Measurements from ENCODE around the gene BBOF1. TPM values are rescaled to one million over a fixed set of nuclear protein-coding genes. Genes with fewer than 3 reads are reported as not detected.
A peak's percentile ranks its signal among the peaks of the same experiment; 100 is the strongest.

The BBOF1 gene
- total and polyA plus RNA-seq, 4 experiments from 2014 or later: 1.8 to 2.6 (median 2.5) TPM

DNA sequence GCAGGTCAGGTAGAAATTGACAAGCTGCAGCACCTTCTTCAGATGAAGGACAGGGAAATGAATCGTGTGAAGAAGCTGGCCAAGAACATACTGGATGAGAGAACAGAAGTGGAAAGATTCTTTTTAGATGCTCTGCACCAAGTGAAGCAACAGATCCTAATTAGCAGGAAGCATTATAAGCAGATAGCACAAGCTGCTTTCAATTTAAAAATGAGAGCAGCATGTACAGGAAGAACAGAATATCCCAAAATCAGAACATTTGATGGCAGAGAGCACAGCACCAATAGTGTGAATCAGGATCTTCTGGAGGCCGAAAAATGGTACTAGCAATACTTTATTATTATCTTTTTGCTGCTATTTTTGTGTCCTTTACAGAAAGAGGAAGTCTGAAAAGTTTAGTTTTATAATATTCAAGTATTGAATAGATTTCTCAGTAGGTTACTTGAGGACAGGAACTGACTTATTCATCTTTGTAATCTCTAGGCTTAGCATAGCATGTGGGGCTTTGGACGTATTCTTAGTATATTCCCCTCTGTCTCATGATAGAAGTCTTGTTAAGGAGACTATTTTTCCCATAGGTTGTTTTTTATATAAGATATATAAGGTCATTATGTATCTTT lies 30.8 kb downstream of the BBOF1 start:
- intact Hi-C loops (cut with micrococcal nuclease): no loop called here

DNA sequence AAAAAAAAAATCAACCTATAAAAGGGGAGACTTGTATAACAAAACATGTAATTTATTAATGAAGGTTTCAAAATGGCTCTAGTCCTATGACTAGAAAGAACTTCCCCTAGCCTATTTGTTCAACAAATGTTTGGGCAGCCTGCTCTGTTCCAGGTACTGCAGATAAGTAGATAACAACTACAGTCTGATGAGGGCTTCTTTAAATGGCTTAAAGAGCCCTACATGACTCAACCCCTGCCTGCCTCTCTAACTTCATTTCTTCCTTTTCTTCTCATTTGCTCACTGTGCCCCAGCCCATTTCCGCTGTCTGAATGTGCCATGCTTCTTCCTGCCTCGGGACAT lies 43.6 kb downstream of the BBOF1 start:
- H3K4me3 ChIP-seq (ENCODE audit: low read length in 2 of 2): no peak overlapping the region
- ChIA-PET POLR2A (ENCODE audit: partially characterized antibody) (no interaction called here), CTCF (ENCODE audit: partially characterized antibody) (no interaction called here)
- H3K27me3 ChIP-seq (ENCODE audit: insufficient read depth, low read length): no peaks in the 10 kb centered on the region
- Mint-ChIP-seq H3K9me3 (no peaks in the 10 kb centered on the region), H3K27me3 (no peaks in the 10 kb centered on the region), H3K36me3 (peaks cover 52 to 53% of the 10 kb centered on the region in 2 donors), H3K4me1 (no peaks in the 10 kb centered on the region), H3K27ac (peak overlapping the region in 1 of 7 donors; percentile 48), H3K4me3 (no peak overlapping the region)
- H3K36me3 ChIP-seq (ENCODE audit: insufficient read depth, low read length): peaks cover 23% of the 10 kb centered on the region
- DNase-seq: no peak
- H3K27ac ChIP-seq (ENCODE audit: low read depth, low read length): no peak overlapping the region
- H3K9me3 ChIP-seq (ENCODE audit: control insufficient read depth in 1 of 2, low read length in 2 of 2): no peaks in the 10 kb centered on the region
- intact Hi-C loops (cut with micrococcal nuclease): no loop called here
- H3K4me1 ChIP-seq (ENCODE audit: insufficient read depth, low read length): no peaks in the 10 kb centered on the region

More for the DNA sequence above, 30.8 kb downstream of the BBOF1 start:
- no peaks in the 10 kb centered on the region for H3K27me3 ChIP-seq (ENCODE audit: insufficient read depth, low read length)
- CTCF ChIA-PET (ENCODE audit: partially characterized antibody): no interaction called here
- Mint-ChIP-seq H3K36me3 (peaks cover 0 to 2% of the 10 kb centered on the region in 2 donors), H3K27me3 (no peaks in the 10 kb centered on the region), H3K9me3 (no peaks in the 10 kb centered on the region), H3K27ac (peak overlapping the region in 1 of 7 donors; percentile 36), H3K4me1 (no peaks in the 10 kb centered on the region), H3K4me3 (no peak overlapping the region)
- no peaks in the 10 kb centered on the region for H3K9me3 ChIP-seq (ENCODE audit: control insufficient read depth in 1 of 2, low read length in 2 of 2)
- H3K27ac ChIP-seq (ENCODE audit: low read depth, low read length): no peak overlapping the region
- no peaks in the 10 kb centered on the region for H3K36me3 ChIP-seq (ENCODE audit: insufficient read depth, low read length)
- POLR2A ChIA-PET (ENCODE audit: partially characterized antibody): no interaction called here
- no peak for DNase-seq
- no peaks in the 10 kb centered on the region for H3K4me1 ChIP-seq (ENCODE audit: insufficient read depth, low read length)
- H3K4me3 ChIP-seq (ENCODE audit: low read length in 2 of 2): no peak overlapping the region

DNA sequence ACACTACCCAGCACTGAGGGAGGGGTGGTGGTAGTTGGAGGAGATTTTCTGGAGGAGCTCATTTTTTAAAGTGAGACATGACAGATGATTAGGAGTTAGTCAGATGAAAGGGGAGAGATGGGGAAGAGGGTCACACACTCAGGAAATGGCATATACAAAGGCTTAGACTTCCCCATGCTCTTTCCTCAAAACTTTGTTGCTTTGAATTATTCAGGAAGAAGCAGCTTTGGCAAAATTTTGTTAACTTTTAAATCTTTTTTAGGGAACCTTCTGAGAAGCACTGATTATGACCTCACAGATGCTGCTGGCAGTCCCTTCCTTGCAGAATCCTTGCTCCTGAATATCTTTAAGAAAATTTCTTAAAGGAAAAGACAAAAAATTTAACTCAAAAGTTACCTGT lies 45.3 kb downstream of the BBOF1 start:
- peaks cover 51 to 57% of the 10 kb centered on the region in 2 donors for H3K36me3 Mint-ChIP-seq
- intact Hi-C loops (cut with micrococcal nuclease): no loop called here
- Histone ChIP-seq H3K27me3 (ENCODE audit: insufficient read depth, low read length) (no peaks in the 10 kb centered on the region), H3K36me3 (ENCODE audit: insufficient read depth, low read length) (peaks cover 23% of the 10 kb centered on the region), H3K4me3 (ENCODE audit: low read length in 2 of 2) (no peak overlapping the region), H3K4me1 (ENCODE audit: insufficient read depth, low read length) (no peaks in the 10 kb centered on the region), H3K27ac (ENCODE audit: low read depth, low read length) (no peak overlapping the region), H3K9me3 (ENCODE audit: control insufficient read depth in 1 of 2, low read length in 2 of 2) (no peaks in the 10 kb centered on the region)
- no peaks in the 10 kb centered on the region for H3K4me1 Mint-ChIP-seq
- H3K27me3 Mint-ChIP-seq: no peaks in the 10 kb centered on the region
- DNase-seq: no peak
- no peak overlapping the region for H3K4me3 Mint-ChIP-seq
- peak overlapping the region in 1 of 7 donors; percentile 47 for H3K27ac Mint-ChIP-seq
- no peaks in the 10 kb centered on the region for H3K9me3 Mint-ChIP-seq
- POLR2A ChIA-PET (ENCODE audit: partially characterized antibody): no interaction called here
- CTCF ChIA-PET (ENCODE audit: partially characterized antibody): no interaction called here

DNA sequence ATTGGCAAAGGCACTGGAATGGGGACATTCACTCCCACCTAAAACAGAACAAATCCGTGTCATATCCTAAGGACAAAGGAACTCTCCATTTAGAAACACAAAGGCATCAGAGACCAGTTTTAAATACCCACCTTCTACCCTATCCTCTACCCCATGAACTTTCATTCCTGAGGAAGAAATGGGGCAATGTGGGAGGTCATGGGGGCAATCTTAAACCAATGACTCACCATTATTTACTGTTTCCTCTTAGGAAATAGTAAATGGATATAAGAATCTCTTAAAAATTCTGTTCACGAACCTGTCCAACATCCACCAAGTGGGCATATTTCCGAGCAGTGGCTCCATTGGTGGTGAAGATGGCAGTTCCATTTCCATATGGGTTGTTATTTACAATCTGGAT lies 45.7 kb downstream of the BBOF1 start:
- CTCF ChIA-PET (ENCODE audit: partially characterized antibody): no interaction called here
- no peaks in the 10 kb centered on the region for H3K9me3 Mint-ChIP-seq

DNA sequence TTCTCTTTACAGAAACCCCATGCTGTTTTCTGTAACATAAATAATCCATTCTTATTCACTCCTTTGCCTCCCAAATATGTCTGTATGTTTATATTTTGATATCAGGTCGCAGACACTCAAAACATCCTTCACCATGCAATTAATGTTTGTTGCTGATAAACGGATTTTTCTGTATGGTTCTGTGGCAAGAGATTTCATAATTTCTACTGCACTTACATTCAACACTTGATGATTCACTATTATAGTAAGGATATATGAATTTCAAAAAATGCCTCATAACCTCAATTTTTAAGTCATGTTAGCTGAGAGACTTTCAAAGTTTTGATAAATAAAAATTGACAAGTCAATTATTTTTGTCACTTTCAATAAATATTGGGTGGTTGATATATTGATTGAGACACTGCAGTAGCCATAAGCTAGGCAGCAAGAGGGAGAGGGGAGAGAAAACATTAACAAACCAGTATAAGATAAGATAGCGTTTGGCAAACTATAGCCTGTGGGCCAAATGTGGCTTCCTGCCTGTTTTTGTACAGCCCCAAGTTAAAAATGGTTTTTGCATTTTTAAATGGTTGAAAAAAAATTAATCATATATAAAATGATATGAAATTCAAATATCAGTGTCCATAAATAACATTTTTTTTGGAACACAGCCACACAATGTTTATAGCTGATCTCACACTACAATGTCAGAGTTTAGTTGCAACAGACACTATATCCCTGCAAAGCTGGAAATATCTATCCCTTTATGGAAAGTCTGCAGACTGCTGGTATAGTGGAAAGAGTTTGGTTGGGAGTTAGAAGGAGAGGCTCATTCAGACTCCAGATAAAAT lies 46.8 kb downstream of the BBOF1 start:
- ChIA-PET POLR2A (ENCODE audit: partially characterized antibody) (no interaction called here), CTCF (ENCODE audit: partially characterized antibody) (no interaction called here)
- H3K4me3 Mint-ChIP-seq: no peak overlapping the region
- H3K27me3 Mint-ChIP-seq: no peaks in the 10 kb centered on the region
- H3K27me3 ChIP-seq (ENCODE audit: insufficient read depth, low read length): no peaks in the 10 kb centered on the region
- no peaks in the 10 kb centered on the region for H3K4me1 ChIP-seq (ENCODE audit: insufficient read depth, low read length)
- H3K36me3 Mint-ChIP-seq: peaks cover 41 to 53% of the 10 kb centered on the region in 2 donors
- DNase-seq: no peak
- H3K9me3 Mint-ChIP-seq: no peaks in the 10 kb centered on the region
- peak overlapping the region in 1 of 7 donors; percentile 47 for H3K27ac Mint-ChIP-seq
- H3K27ac ChIP-seq (ENCODE audit: low read depth, low read length): no peak overlapping the region
- H3K4me1 Mint-ChIP-seq: no peaks in the 10 kb centered on the region
- intact Hi-C loops (cut with micrococcal nuclease): no loop called here
- peaks cover 18% of the 10 kb centered on the region for H3K36me3 ChIP-seq (ENCODE audit: insufficient read depth, low read length)
- H3K9me3 ChIP-seq (ENCODE audit: control insufficient read depth in 1 of 2, low read length in 2 of 2): no peaks in the 10 kb centered on the region
- no peak overlapping the region for H3K4me3 ChIP-seq (ENCODE audit: low read length in 2 of 2)

More for the DNA sequence above, 45.7 kb downstream of the BBOF1 start:
- POLR2A ChIA-PET (ENCODE audit: partially characterized antibody): no interaction called here
- Mint-ChIP-seq H3K27me3 (no peaks in the 10 kb centered on the region), H3K27ac (no peak overlapping the region), H3K4me1 (no peaks in the 10 kb centered on the region), H3K4me3 (no peak overlapping the region), H3K36me3 (peaks cover 48 to 54% of the 10 kb centered on the region in 2 donors)
- no peak for DNase-seq
- Histone ChIP-seq H3K9me3 (ENCODE audit: control insufficient read depth in 1 of 2, low read length in 2 of 2) (no peaks in the 10 kb centered on the region), H3K4me3 (ENCODE audit: low read length in 2 of 2) (no peak overlapping the region), H3K4me1 (ENCODE audit: insufficient read depth, low read length) (no peaks in the 10 kb centered on the region), H3K27ac (ENCODE audit: low read depth, low read length) (no peak overlapping the region), H3K27me3 (ENCODE audit: insufficient read depth, low read length) (no peaks in the 10 kb centered on the region), H3K36me3 (ENCODE audit: insufficient read depth, low read length) (peaks cover 23% of the 10 kb centered on the region)
- intact Hi-C loops (cut with micrococcal nuclease): no loop called here

DNA sequence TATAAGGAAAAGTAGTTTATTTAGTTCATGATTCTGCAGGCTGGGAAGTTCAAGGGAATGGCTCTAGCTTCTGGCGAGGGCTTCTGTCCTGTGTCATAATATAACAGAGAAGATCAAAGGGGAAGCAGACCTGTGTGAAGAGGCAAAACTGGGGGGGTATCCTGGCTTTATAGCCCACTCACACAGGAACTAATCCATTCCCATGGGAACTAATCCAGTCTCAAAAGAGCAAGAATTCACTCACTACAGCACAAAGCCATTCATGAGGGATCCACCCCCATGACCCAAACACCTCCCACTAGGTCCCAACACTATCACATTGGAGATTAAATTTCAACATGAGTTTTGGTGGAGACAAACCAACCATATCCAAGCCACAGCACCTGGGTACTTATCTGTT lies 58.3 kb downstream of the BBOF1 start:
- CTCF ChIA-PET (ENCODE audit: partially characterized antibody): interaction anchor here (1.5 kb wide), 1 partner anchor 31 kb away, joined by 4 read pairs; no protein-coding TSS in a partner anchor
- Histone ChIP-seq H3K27me3 (ENCODE audit: insufficient read depth, low read length) (no peaks in the 10 kb centered on the region), H3K27ac (ENCODE audit: low read depth, low read length) (no peak overlapping the region), H3K9me3 (ENCODE audit: control insufficient read depth in 1 of 2, low read length in 2 of 2) (no peaks in the 10 kb centered on the region), H3K4me1 (ENCODE audit: insufficient read depth, low read length) (no peaks in the 10 kb centered on the region), H3K4me3 (ENCODE audit: low read length in 2 of 2) (no peak overlapping the region), H3K36me3 (ENCODE audit: insufficient read depth, low read length) (peaks cover under 1% of the 10 kb centered on the region)
- POLR2A ChIA-PET (ENCODE audit: partially characterized antibody): interaction anchor here (0.6 to 0.7 kb wide), 3 partner anchors 35 to 769 kb away, joined by 3 to 6 read pairs (median 3); no protein-coding TSS in a partner anchor
- peak overlapping the region in 2 of 7 donors; percentile 8 to 64 for H3K27ac Mint-ChIP-seq
- DNase-seq: no peak
- no peak overlapping the region for H3K4me3 Mint-ChIP-seq
- H3K27me3 Mint-ChIP-seq: no peaks in the 10 kb centered on the region
- intact Hi-C loops (cut with micrococcal nuclease): no loop called here
- H3K4me1 Mint-ChIP-seq: peaks cover 0 to 6% (median 2%) of the 10 kb centered on the region in 4 donors
- H3K36me3 Mint-ChIP-seq: peaks cover 0 to 2% of the 10 kb centered on the region in 2 donors
- peaks cover 0 to 1% (median 0%) of the 10 kb centered on the region in 8 donors for H3K9me3 Mint-ChIP-seq

DNA sequence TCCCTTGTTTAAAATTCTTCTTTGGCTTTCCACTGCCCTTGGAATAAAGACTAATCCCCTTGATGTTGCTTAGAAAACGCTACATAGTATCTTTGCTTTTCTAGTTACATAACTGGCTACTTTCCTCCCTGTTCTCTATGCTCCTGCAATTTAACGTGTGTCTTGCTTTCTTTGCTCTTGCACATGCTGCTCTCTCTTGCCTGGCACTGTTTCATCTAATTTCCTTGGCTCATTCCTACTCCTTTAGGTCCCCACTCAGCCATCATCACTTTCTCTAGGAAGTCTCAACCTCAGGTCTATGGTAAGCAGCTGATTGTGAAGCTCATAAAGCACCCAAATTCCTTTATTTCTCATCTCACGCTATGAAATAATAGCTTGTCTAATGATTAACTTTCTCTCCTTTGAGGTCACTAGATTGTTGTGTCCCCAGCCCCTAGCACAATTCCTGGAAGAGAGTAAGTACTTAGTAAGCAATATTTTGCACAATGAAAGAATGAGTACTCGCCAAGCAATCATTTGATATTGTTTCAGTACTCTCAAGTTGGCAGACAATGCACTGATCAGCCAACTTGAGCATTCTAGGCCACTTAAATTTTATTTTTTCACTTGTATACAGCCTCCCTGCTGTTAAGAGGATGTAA lies 61.8 kb downstream of the BBOF1 start:
- intact Hi-C loops (cut with micrococcal nuclease): no loop called here
- H3K27ac ChIP-seq (ENCODE audit: low read depth, low read length): no peak overlapping the region
- peaks cover 0 to 1% (median 0%) of the 10 kb centered on the region in 8 donors for H3K9me3 Mint-ChIP-seq
- no peak overlapping the region for H3K27ac Mint-ChIP-seq
- no peak for DNase-seq
- H3K27me3 Mint-ChIP-seq: no peaks in the 10 kb centered on the region
- POLR2A ChIA-PET (ENCODE audit: partially characterized antibody): no interaction called here
- H3K4me1 Mint-ChIP-seq: peaks cover 16 to 32% (median 25%) of the 10 kb centered on the region in 4 donors
- CTCF ChIA-PET (ENCODE audit: partially characterized antibody): no interaction called here
- H3K27me3 ChIP-seq (ENCODE audit: insufficient read depth, low read length): no peaks in the 10 kb centered on the region
- peaks cover 19% of the 10 kb centered on the region for H3K4me1 ChIP-seq (ENCODE audit: insufficient read depth, low read length)
- peaks cover 0 to 12% of the 10 kb centered on the region in 2 donors for H3K36me3 Mint-ChIP-seq
- no peak overlapping the region for H3K4me3 Mint-ChIP-seq
- no peaks in the 10 kb centered on the region for H3K36me3 ChIP-seq (ENCODE audit: insufficient read depth, low read length)
- no peaks in the 10 kb centered on the region for H3K9me3 ChIP-seq (ENCODE audit: control insufficient read depth in 1 of 2, low read length in 2 of 2)
- H3K4me3 ChIP-seq (ENCODE audit: low read length in 2 of 2): no peak overlapping the region

Data from CD4-positive, alpha-beta memory T cell (primary cell).